ENCODE results near the gene CSRNP2.

Gene CSRNP2

DNA sequence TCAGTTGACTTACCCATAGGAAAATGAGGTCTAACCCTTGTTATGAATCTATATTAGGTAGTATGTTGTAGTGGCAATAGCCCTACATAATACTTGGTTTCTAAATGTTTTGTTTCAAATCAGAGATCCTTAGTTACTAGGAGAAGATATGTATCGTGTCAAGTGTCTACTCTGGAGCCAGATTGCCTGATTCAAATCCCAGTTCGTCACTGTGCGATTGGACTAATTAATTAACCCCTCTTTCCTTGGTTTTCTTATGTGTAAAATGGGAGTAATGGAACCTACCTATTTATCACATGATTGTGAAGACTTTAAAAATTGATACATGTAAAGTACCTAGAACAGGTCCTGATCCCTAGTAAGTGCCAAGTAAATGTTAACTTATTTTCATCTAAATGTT, 33.9 kb downstream of the CSRNP2 start:
- Histone ChIP-seq H3K36me3 (ENCODE audit: control insufficient read depth, insufficient read depth, low read length) (no peaks in the 10 kb centered on the region), H4K8ac (ENCODE audit: low read depth, low read length) (no peak overlapping the region), H3K4me1 (ENCODE audit: control insufficient read depth, low read depth, low read length) (peaks cover 5% of the 10 kb centered on the region), H3K27ac (ENCODE audit: low read depth, low read length) (no peak overlapping the region), H3K27me3 (ENCODE audit: insufficient read depth, low read length, poor library complexity) (no peaks in the 10 kb centered on the region), H2AK5ac (ENCODE audit: low read length) (no peak overlapping the region), H3K4me3 (ENCODE audit: low read length) (no peak overlapping the region), H3K9ac (ENCODE audit: low read length) (peak overlapping the region; percentile 22), H4K5ac (ENCODE audit: low read length) (no peak overlapping the region), H2BK5ac (ENCODE audit: low read length) (no peak overlapping the region), H3K4me2 (ENCODE audit: low read length) (peak overlapping the region; percentile 10), H3K79me2 (ENCODE audit: control insufficient read depth, insufficient read depth, low read length) (no peaks in the 10 kb centered on the region), H3K56ac (ENCODE audit: low read length) (no peak overlapping the region), H3K18ac (ENCODE audit: low read length) (no peak overlapping the region), H2BK120ac (ENCODE audit: low read depth, low read length) (no peak overlapping the region), H3K23ac (ENCODE audit: low read length) (no peak overlapping the region), H3K79me1 (ENCODE audit: low read length) (peaks cover 4% of the 10 kb centered on the region), H3K4ac (ENCODE audit: low read depth, low read length) (no peak overlapping the region), H2BK15ac (replicated peaks; ENCODE audit: low read depth) (no peak overlapping the region)
- DNase-seq: no peak
- WGBS (ENCODE audit: extremely low coverage, insufficient coverage, low lambda C conversion rate): no CpG with 5 or more reads among the region's 3 CpGs

DNA sequence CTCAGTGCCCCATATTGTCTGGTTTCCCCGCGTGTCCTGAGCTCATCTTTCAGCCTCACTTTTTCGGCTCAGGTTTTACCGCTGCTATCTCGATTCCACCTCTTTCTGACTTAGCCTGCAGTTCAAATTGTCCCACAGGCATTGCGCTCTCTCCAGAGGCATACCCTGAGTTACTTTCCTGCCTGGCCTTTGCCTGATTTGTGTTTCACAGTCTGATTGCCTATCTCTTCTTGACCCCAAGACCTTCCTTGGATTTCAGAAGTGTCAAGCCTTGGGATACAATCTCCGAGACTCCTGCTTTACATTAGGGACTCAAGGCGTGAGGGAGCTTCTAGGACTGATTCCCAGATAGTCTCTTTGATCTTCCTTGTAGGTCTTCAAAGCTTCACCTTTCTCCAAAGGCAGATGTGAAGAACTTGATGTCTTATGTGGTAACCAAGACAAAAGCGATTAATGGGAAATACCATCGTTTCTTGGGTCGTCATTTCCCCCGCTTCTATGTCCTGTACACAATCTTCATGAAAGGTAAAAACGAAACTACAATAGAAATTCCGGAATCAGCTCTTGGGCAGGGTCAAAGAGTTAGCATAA, 34.6 kb downstream of the CSRNP2 start:
- H2BK120ac ChIP-seq (ENCODE audit: low read depth, low read length): no peak overlapping the region
- H3K27me3 ChIP-seq (ENCODE audit: insufficient read depth, low read length, poor library complexity): no peaks in the 10 kb centered on the region
- H3K4me1 ChIP-seq (ENCODE audit: control insufficient read depth, low read depth, low read length): peaks cover 5% of the 10 kb centered on the region
- peak overlapping the region; percentile 98 for H2AK5ac ChIP-seq (ENCODE audit: low read length)
- no peak overlapping the region for H2BK5ac ChIP-seq (ENCODE audit: low read length)
- DNase-seq: peak; percentile 29
- peak overlapping the region; percentile 52 for H4K5ac ChIP-seq (ENCODE audit: low read length)
- H3K18ac ChIP-seq (ENCODE audit: low read length): peak overlapping the region; percentile 52
- H3K79me2 ChIP-seq (ENCODE audit: control insufficient read depth, insufficient read depth, low read length): no peaks in the 10 kb centered on the region
- no peaks in the 10 kb centered on the region for H3K36me3 ChIP-seq (ENCODE audit: control insufficient read depth, insufficient read depth, low read length)
- WGBS (ENCODE audit: extremely low coverage, insufficient coverage, low lambda C conversion rate): no CpG with 5 or more reads among the region's 14 CpGs
- H3K9ac ChIP-seq (ENCODE audit: low read length): peak overlapping the region; percentile 97
- peaks cover 4% of the 10 kb centered on the region for H3K79me1 ChIP-seq (ENCODE audit: low read length)
- peak overlapping the region; percentile 98 for H3K4me2 ChIP-seq (ENCODE audit: low read length)
- H3K27ac ChIP-seq (ENCODE audit: low read depth, low read length): no peak overlapping the region
- peak overlapping the region; percentile 71 for H3K4ac ChIP-seq (ENCODE audit: low read depth, low read length)
- H3K56ac ChIP-seq (ENCODE audit: low read length): peak overlapping the region; percentile 95
- peak overlapping the region; percentile 89 for H3K4me3 ChIP-seq (ENCODE audit: low read length)
- peak overlapping the region; percentile 96 for H4K8ac ChIP-seq (ENCODE audit: low read depth, low read length)
- H2BK15ac ChIP-seq (replicated peaks; ENCODE audit: low read depth): no peak overlapping the region
- no peak overlapping the region for H3K23ac ChIP-seq (ENCODE audit: low read length)

DNA sequence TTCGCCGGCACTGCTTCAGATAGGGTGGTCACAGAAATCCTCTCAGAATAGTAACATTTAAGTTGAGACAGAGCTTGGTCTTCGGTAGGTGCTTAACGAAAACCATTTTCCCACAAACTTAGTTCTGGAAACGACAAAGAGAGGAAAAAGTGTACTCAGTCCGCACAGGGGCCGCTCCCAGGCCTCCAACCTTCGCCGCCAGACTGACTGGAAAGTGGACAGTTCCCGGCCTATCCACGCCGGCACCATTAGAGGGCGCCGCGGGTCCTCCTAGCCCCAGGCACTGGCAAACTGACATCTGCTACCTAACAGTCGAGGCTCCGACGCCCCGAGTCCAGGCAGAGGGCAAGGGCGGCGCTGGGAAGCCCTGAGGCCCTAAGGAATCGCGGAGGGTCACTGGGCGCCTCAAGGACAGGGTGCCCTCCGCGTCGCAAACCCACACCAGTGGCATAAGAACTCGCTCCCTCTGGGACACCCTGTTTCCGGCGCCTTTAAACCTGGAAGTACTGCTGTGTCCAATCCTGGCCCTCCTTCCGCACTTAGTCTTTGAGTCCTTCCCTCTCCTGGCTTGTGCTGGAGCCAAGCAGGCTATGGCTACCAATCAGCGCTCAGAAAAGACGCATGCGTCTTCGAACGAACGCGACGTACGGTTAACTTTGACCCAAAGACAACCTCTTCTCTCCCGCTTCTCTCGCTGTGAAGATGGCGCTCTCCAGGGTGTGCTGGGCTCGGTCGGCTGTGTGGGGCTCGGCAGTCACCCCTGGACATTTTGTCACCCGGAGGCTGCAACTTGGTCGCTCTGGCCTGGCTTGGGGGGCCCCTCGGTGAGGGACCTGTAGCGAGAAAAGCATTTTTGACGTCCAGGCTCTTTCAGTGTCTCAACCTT, 35.5 kb downstream of the CSRNP2 start, which contains the start of gene LETMD1:
Gene LETMD1 (plus strand): TSS at position 673 of the 886 bp plus-strand sequence. CDS start 30 bp downstream, at position 703.
- peak within 1 kb of the TSS; percentile 86 for H3K27ac ChIP-seq (ENCODE audit: low read depth, low read length)
- peak within 1 kb of the TSS; percentile 97 for H4K8ac ChIP-seq (ENCODE audit: low read depth, low read length)
- peak within 1 kb of the TSS; percentile 97 for H3K9ac ChIP-seq (ENCODE audit: low read length)
- H3K79me2 ChIP-seq (ENCODE audit: control insufficient read depth, insufficient read depth, low read length): no peaks in the 10 kb centered on the region
- no peak within 1 kb of the TSS for H3K23ac ChIP-seq (ENCODE audit: low read length)
- H2AK5ac ChIP-seq (ENCODE audit: low read length): peak within 1 kb of the TSS; percentile 98
- H3K56ac ChIP-seq (ENCODE audit: low read length): peak within 1 kb of the TSS; percentile 97
- H2BK5ac ChIP-seq (ENCODE audit: low read length): peak within 1 kb of the TSS; percentile 81
- peaks cover 4% of the 10 kb centered on the region for H3K79me1 ChIP-seq (ENCODE audit: low read length)
- peak within 1 kb of the TSS; percentile 71 for H3K4ac ChIP-seq (ENCODE audit: low read depth, low read length)
- H3K4me3 ChIP-seq (ENCODE audit: low read length): peak within 1 kb of the TSS; percentile 89
- DNase-seq: peak; percentile 99
- peak within 1 kb of the TSS; percentile 52 for H4K5ac ChIP-seq (ENCODE audit: low read length)
- H3K4me2 ChIP-seq (ENCODE audit: low read length): peak within 1 kb of the TSS; percentile 98
- no peak within 1 kb of the TSS for H2BK15ac ChIP-seq (replicated peaks; ENCODE audit: low read depth)
- WGBS (ENCODE audit: extremely low coverage, insufficient coverage, low lambda C conversion rate): no CpG with 5 or more reads among the region's 51 CpGs
- no peaks in the 10 kb centered on the region for H3K27me3 ChIP-seq (ENCODE audit: insufficient read depth, low read length, poor library complexity)
- no peaks in the 10 kb centered on the region for H3K36me3 ChIP-seq (ENCODE audit: control insufficient read depth, insufficient read depth, low read length)
- H2BK120ac ChIP-seq (ENCODE audit: low read depth, low read length): no peak within 1 kb of the TSS
- peak within 1 kb of the TSS; percentile 79 for H3K18ac ChIP-seq (ENCODE audit: low read length)
- H3K4me1 ChIP-seq (ENCODE audit: control insufficient read depth, low read depth, low read length): peaks cover 5% of the 10 kb centered on the region

DNA sequence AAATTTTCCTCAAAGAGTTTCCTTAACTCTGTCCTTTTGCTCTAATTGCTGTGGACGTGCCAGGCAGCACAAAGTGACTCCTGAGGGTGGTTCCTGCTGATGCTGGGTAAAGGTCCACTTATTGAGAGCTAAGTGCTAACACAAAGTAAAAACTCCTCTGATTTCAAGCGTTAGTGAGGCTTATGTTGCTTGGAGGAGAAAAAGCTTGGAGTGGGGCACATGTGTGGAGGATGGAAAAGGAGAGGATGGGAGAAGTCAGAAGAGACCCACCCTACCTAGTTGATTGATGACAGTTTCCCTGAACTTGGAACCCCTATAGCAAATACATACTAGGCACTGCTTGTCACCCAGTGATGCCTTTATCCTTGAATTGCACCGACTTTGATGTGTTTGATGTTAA, 47.1 kb downstream of the CSRNP2 start:
- Histone ChIP-seq H3K56ac (ENCODE audit: low read length) (no peak overlapping the region), H2BK15ac (replicated peaks; ENCODE audit: low read depth) (no peak overlapping the region), H3K23ac (ENCODE audit: low read length) (no peak overlapping the region), H3K36me3 (ENCODE audit: control insufficient read depth, insufficient read depth, low read length) (no peaks in the 10 kb centered on the region), H4K8ac (ENCODE audit: low read depth, low read length) (no peak overlapping the region), H2BK5ac (ENCODE audit: low read length) (no peak overlapping the region), H3K27me3 (ENCODE audit: insufficient read depth, low read length, poor library complexity) (no peaks in the 10 kb centered on the region), H3K79me1 (ENCODE audit: low read length) (no peaks in the 10 kb centered on the region), H3K79me2 (ENCODE audit: control insufficient read depth, insufficient read depth, low read length) (no peaks in the 10 kb centered on the region), H3K9ac (ENCODE audit: low read length) (no peak overlapping the region), H3K4me2 (ENCODE audit: low read length) (no peak overlapping the region), H3K27ac (ENCODE audit: low read depth, low read length) (no peak overlapping the region), H3K18ac (ENCODE audit: low read length) (no peak overlapping the region), H2BK120ac (ENCODE audit: low read depth, low read length) (no peak overlapping the region), H4K5ac (ENCODE audit: low read length) (no peak overlapping the region), H3K4me3 (ENCODE audit: low read length) (no peak overlapping the region), H3K4me1 (ENCODE audit: control insufficient read depth, low read depth, low read length) (no peaks in the 10 kb centered on the region), H3K4ac (ENCODE audit: low read depth, low read length) (no peak overlapping the region), H2AK5ac (ENCODE audit: low read length) (no peak overlapping the region)
- WGBS (ENCODE audit: extremely low coverage, insufficient coverage, low lambda C conversion rate): no CpG with 5 or more reads among the region's 3 CpGs
- no peak for DNase-seq

GRCh38 chr12:51033457-51034089, 49.8 kb downstream of the CSRNP2 start:
- no peak overlapping the region for H2AK5ac ChIP-seq (ENCODE audit: low read length)
- H3K4ac ChIP-seq (ENCODE audit: low read depth, low read length): no peak overlapping the region
- no peak overlapping the region for H3K4me2 ChIP-seq (ENCODE audit: low read length)
- H3K27ac ChIP-seq (ENCODE audit: low read depth, low read length): no peak overlapping the region
- H3K23ac ChIP-seq (ENCODE audit: low read length): no peak overlapping the region
- no peaks in the 10 kb centered on the region for H3K36me3 ChIP-seq (ENCODE audit: control insufficient read depth, insufficient read depth, low read length)
- DNase-seq: no peak
- H3K18ac ChIP-seq (ENCODE audit: low read length): no peak overlapping the region
- no peaks in the 10 kb centered on the region for H3K79me2 ChIP-seq (ENCODE audit: control insufficient read depth, insufficient read depth, low read length)
- H3K9ac ChIP-seq (ENCODE audit: low read length): no peak overlapping the region
- no peak overlapping the region for H2BK5ac ChIP-seq (ENCODE audit: low read length)
- no peaks in the 10 kb centered on the region for H3K4me1 ChIP-seq (ENCODE audit: control insufficient read depth, low read depth, low read length)
- H3K79me1 ChIP-seq (ENCODE audit: low read length): no peaks in the 10 kb centered on the region
- H3K56ac ChIP-seq (ENCODE audit: low read length): no peak overlapping the region
- no peak overlapping the region for H4K8ac ChIP-seq (ENCODE audit: low read depth, low read length)
- no peak overlapping the region for H2BK15ac ChIP-seq (replicated peaks; ENCODE audit: low read depth)
- no peak overlapping the region for H2BK120ac ChIP-seq (ENCODE audit: low read depth, low read length)
- no peak overlapping the region for H4K5ac ChIP-seq (ENCODE audit: low read length)
- no CpG with 5 or more reads among the region's 4 CpGs for WGBS (ENCODE audit: extremely low coverage, insufficient coverage, low lambda C conversion rate)
- H3K4me3 ChIP-seq (ENCODE audit: low read length): no peak overlapping the region
- H3K27me3 ChIP-seq (ENCODE audit: insufficient read depth, low read length, poor library complexity): no peaks in the 10 kb centered on the region
